GM10266 (cell line): ENCODE results near the gene GRM7.

Experiments
- DNase-seq: peaks from one replicate; pipeline ENCODE4 v3.0.0; 2012; ENCODE audit errors: extremely low spot score
- CTCF ChIP-seq: IDR thresholded peaks from 2 replicates; pipeline ENCODE4 v1.5.1; 2012; ENCODE audit warnings: mild to moderate bottlenecking, low read depth; ENCODE audit not compliant: control insufficient read depth, insufficient read depth; ENCODE audit errors: missing control alignments

GRM7 gene

GRCh38 chr3:7396534-7396933, 535.6 kb downstream of the GRM7 start:
- DNase-seq, result no peak
- no peak for TF ChIP-seq CTCF

- TF ChIP-seq CTCF, result no peak
- DNase-seq, result no peak
Measured at GRCh38 chr3:7397097-7397496, 536.2 kb downstream of the GRM7 start.

DNA sequence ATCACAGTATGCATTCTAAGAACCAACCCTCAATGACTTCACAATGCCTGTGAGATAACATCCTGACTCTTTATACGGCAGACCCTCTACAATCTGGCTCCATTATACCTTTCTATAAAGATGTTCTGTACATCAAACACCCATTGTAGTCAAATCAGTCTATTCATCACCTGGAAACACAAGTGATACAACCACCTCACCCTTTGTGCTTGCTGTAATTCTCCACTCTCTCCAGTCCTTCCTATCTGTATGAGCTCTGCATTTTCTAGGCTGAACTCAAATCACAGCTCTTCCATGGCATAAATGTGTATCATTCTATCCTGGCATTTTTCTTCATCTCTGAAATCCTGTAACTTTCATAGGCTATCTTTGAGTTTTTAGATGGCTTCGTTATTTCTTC, 539.4 kb downstream of the GRM7 start:
- no peak for TF ChIP-seq CTCF
- DNase-seq, result no peak

- no peak for TF ChIP-seq CTCF
- no peak for DNase-seq
Measured at GRCh38 chr3:7401418-7401817, 540.5 kb downstream of the GRM7 start.

DNA sequence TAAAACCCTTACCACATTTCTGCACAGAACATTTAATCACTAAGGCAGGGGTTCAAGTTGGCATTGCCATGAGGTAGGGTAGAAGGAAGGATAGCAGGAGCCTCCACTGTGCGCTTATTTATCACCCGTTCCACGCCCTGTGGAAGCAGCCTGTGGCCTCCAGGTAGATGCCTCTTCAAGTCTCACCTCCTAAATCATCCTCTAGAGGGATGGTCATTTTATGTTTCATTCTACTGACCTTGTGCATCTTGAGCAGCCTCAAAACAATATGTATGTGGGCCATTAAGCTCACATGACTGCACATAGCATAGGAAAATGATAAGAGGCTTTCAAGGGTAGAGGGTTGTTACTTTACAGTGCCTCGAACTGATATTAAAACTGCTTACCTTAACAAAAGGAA, 546.2 kb downstream of the GRM7 start:
- no peak for TF ChIP-seq CTCF
- DNase-seq, result no peak

GRCh38 chr3:7410782-7411181, 549.9 kb downstream of the GRM7 start:
- no peak for TF ChIP-seq CTCF

DNA sequence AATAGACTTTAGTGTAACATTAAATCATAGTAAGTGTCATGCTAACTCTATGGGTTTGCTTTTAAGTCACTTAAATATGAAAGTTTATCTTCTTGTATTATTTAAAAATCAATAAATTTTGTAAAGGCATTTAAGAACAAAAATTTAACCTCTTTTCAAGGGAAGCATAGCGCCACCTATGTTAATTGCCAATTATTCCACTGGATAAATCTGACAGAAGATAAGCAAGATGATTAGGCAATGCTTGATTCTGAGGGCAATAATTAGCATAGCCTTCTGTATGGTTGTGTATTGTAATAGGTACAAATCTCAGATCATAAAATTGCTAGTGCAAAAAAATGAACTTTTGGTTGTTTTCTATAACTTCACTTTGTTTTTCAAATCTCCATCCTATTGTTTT, 560.1 kb downstream of the GRM7 start:
- TF ChIP-seq CTCF, result no peak

More at GRCh38 chr3:7410782-7411181, 549.9 kb downstream of the GRM7 start:
- no peak for DNase-seq

GRCh38 chr3:7423036-7423435, 562.1 kb downstream of the GRM7 start:
- no peak for DNase-seq
- TF ChIP-seq CTCF, result no peak

More for the DNA sequence above, 560.1 kb downstream of the GRM7 start:
- DNase-seq, result no peak
